GM12878 (cell line): Measurements from ENCODE around the gene SULT1A1.
"Not testable (repeated sequence)": the region's sequence is repeated elsewhere in the genome, so short reads cannot be mapped to it uniquely, and the experiment has no call there.

Experiments
- BACH1 ChIP-seq: fragments of 450-650 bp; IDR thresholded peaks from 2 replicates; pipeline ENCODE4 v1.6.1; 2017; ENCODE audit warnings: mild to moderate bottlenecking, borderline replicate concordance
- EP300 ChIP-seq, 2 experiments: fragments of 150-350 bp in 1 of 2; IDR thresholded peaks; 2 replicates each; pipeline ENCODE4 v1.6.1; 2011 to 2012; ENCODE audit warnings: low read depth in 2 of 2, low read length in 2 of 2, borderline replicate concordance in 1 of 2, improper control_type of control experiment in 1 of 2, inconsistent platforms in 1 of 2; ENCODE audit not compliant: control insufficient read depth in 1 of 2
- IRF3 ChIP-seq: fragments of 450-650 bp; IDR thresholded peaks from 2 replicates; pipeline ENCODE4 v1.6.1; 2014; ENCODE audit warnings: mild to moderate bottlenecking
- NFIC ChIP-seq: IDR thresholded peaks from 2 replicates; pipeline ENCODE4 v1.6.1; 2012; ENCODE audit warnings: low read depth, mild to moderate bottlenecking, inconsistent platforms, low read length, moderate library complexity
- POLR2A ChIP-seq: IDR thresholded peaks from 2 replicates; pipeline ENCODE4 v1.6.1; 2011; ENCODE audit warnings: low read depth, mild to moderate bottlenecking, low read length
- POLR2AphosphoS5 ChIP-seq: IDR thresholded peaks from 2 replicates; pipeline ENCODE4 v1.6.1; 2011; ENCODE audit warnings: mild to moderate bottlenecking, low read length, inconsistent platforms
- SIN3A ChIP-seq: IDR thresholded peaks from 2 replicates; pipeline ENCODE4 v1.6.1; 2012; ENCODE audit warnings: low read depth, low read length, improper control_type of control experiment
- SRF ChIP-seq, 2 experiments: IDR thresholded peaks; 2 replicates each; pipeline ENCODE4 v1.6.1; 2011; ENCODE audit warnings: low read depth in 2 of 2, low read length in 2 of 2, mild to moderate bottlenecking in 1 of 2, moderate library complexity in 1 of 2
- TAF1 ChIP-seq: IDR thresholded peaks from 2 replicates; pipeline ENCODE4 v1.6.1; 2011; ENCODE audit warnings: mild to moderate bottlenecking, low read depth, low read length, borderline replicate concordance
- TCF7 ChIP-seq: IDR thresholded peaks from 2 replicates; pipeline ENCODE4 v1.6.1; 2014; ENCODE audit warnings: antibody characterized with exemption, borderline replicate concordance
- ZNF274 ChIP-seq: IDR thresholded peaks from one replicate; pipeline ENCODE4 v1.8.0; 2011; ENCODE audit not compliant: insufficient read length, insufficient read depth
- TF ChIP-seq, protein P1 (sequence below), 3 experiments: IDR thresholded peaks in 2 of 3; conservative IDR thresholded peaks in 1 of 3; 2 replicates each; pipeline ENCODE4 v1.5.1; 2011; ENCODE audit warnings: low read depth in 3 of 3, low read length in 3 of 3, mild to moderate bottlenecking in 3 of 3, control low read depth in 2 of 3, moderate library complexity in 2 of 3, inconsistent platforms in 1 of 3, mixed read lengths in 1 of 3; ENCODE audit not compliant: control insufficient read depth in 2 of 3, insufficient read depth in 1 of 3; ENCODE audit errors: extremely low read depth in 1 of 3
- TF ChIP-seq, protein P2 (sequence below): fragments of 450-650 bp; IDR thresholded peaks from 2 replicates; pipeline ENCODE4 v1.6.1; 2018; ENCODE audit warnings: mild to moderate bottlenecking, low read depth, moderate library complexity; ENCODE audit not compliant: partially characterized antibody
- TF ChIP-seq, protein P3 (sequence below): IDR thresholded peaks from 2 replicates; pipeline ENCODE4 v1.6.1; 2011; ENCODE audit warnings: low read depth, mild to moderate bottlenecking, low read length, moderate library complexity, borderline replicate concordance; ENCODE audit errors: extremely low read depth

DNA sequence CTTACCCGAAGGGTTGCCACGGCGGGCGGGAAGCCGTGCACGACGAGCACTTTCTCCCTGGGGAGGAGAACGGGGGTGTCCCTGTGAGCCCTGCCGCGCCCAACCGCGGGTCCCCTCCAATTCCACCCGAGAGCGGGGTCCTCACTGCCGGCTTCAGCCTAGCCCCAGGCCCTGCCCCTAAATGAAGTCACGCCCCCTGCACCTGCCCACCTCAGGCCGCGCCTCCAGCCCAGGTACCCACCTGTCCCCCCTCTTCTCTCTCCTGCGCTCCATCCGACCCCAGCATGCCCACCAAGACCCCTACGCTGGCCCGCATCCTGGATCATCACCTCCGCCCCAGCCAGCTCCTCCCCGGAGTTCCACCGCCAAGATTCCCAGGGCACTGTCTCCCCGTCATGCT is 4.1 kb upstream of the SULT1A1 start:
- TF ChIP-seq, protein P1, sequence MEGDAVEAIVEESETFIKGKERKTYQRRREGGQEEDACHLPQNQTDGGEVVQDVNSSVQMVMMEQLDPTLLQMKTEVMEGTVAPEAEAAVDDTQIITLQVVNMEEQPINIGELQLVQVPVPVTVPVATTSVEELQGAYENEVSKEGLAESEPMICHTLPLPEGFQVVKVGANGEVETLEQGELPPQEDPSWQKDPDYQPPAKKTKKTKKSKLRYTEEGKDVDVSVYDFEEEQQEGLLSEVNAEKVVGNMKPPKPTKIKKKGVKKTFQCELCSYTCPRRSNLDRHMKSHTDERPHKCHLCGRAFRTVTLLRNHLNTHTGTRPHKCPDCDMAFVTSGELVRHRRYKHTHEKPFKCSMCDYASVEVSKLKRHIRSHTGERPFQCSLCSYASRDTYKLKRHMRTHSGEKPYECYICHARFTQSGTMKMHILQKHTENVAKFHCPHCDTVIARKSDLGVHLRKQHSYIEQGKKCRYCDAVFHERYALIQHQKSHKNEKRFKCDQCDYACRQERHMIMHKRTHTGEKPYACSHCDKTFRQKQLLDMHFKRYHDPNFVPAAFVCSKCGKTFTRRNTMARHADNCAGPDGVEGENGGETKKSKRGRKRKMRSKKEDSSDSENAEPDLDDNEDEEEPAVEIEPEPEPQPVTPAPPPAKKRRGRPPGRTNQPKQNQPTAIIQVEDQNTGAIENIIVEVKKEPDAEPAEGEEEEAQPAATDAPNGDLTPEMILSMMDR (IDR thresholded peaks at IDR 0.05 in 2 of 3, conservative IDR thresholded peaks at IDR 0.05 in 1 of 3; ENCODE audit: control insufficient read depth in 2 of 3, extremely low read depth in 1 of 3, insufficient read depth in 1 of 3, low read depth in 3 of 3, low read length in 3 of 3), result not testable (repeated sequence)
- not testable (repeated sequence) for TF ChIP-seq SIN3A; IRF3; NFIC; TCF7; ZNF274; BACH1; POLR2A; EP300 (IDR thresholded peaks at IDR 0.05; ENCODE audit: borderline replicate concordance in 1 of 2, control insufficient read depth in 1 of 2, low read depth in 2 of 2, low read length in 2 of 2); SRF (IDR thresholded peaks at IDR 0.05; ENCODE audit: low read depth in 2 of 2, low read length in 2 of 2); TAF1; POLR2AphosphoS5
- TF ChIP-seq, protein P2, sequence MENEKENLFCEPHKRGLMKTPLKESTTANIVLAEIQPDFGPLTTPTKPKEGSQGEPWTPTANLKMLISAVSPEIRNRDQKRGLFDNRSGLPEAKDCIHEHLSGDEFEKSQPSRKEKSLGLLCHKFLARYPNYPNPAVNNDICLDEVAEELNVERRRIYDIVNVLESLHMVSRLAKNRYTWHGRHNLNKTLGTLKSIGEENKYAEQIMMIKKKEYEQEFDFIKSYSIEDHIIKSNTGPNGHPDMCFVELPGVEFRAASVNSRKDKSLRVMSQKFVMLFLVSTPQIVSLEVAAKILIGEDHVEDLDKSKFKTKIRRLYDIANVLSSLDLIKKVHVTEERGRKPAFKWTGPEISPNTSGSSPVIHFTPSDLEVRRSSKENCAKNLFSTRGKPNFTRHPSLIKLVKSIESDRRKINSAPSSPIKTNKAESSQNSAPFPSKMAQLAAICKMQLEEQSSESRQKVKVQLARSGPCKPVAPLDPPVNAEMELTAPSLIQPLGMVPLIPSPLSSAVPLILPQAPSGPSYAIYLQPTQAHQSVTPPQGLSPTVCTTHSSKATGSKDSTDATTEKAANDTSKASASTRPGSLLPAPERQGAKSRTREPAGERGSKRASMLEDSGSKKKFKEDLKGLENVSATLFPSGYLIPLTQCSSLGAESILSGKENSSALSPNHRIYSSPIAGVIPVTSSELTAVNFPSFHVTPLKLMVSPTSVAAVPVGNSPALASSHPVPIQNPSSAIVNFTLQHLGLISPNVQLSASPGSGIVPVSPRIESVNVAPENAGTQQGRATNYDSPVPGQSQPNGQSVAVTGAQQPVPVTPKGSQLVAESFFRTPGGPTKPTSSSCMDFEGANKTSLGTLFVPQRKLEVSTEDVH, result not testable (repeated sequence)
- TF ChIP-seq, protein P3, sequence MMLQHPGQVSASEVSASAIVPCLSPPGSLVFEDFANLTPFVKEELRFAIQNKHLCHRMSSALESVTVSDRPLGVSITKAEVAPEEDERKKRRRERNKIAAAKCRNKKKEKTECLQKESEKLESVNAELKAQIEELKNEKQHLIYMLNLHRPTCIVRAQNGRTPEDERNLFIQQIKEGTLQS, result not testable (repeated sequence)
